GM19467 (cell line): ENCODE measurements around the gene PLSCR3.
"Not testable (repeated sequence)": the region's sequence is repeated elsewhere in the genome, so short reads cannot be mapped to it uniquely, and the experiment has no call there.

Experiments used
- ATAC-seq: cut with Tn5 transposase; IDR thresholded peaks from one replicate; pipeline ENCODE4 v1.9.1; 2021; ENCODE audit warnings: mild to moderate bottlenecking, moderate library complexity; ENCODE audit not compliant: unreplicated experiment

Gene PLSCR3

DNA sequence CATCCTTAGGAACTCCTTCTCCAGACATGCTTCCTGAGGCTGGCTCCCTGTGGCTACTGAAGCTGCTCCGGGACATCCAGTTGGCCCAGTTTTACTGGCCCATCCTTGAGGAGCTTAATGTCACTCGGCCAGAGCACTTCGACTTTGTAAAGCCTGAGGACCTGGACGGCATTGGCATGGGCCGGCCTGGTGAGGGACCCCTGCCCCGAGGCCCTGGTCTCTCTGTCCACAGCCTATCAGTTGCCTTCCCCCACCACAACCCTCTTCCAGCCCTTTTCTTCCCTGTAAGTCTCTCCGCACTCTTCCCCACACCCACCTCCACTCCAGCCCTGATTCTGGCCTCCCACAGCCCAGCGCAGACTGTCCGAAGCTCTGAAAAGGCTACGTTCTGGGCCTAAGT is 11.4 kb downstream of the PLSCR3 start:
- no peak for ATAC-seq

DNA sequence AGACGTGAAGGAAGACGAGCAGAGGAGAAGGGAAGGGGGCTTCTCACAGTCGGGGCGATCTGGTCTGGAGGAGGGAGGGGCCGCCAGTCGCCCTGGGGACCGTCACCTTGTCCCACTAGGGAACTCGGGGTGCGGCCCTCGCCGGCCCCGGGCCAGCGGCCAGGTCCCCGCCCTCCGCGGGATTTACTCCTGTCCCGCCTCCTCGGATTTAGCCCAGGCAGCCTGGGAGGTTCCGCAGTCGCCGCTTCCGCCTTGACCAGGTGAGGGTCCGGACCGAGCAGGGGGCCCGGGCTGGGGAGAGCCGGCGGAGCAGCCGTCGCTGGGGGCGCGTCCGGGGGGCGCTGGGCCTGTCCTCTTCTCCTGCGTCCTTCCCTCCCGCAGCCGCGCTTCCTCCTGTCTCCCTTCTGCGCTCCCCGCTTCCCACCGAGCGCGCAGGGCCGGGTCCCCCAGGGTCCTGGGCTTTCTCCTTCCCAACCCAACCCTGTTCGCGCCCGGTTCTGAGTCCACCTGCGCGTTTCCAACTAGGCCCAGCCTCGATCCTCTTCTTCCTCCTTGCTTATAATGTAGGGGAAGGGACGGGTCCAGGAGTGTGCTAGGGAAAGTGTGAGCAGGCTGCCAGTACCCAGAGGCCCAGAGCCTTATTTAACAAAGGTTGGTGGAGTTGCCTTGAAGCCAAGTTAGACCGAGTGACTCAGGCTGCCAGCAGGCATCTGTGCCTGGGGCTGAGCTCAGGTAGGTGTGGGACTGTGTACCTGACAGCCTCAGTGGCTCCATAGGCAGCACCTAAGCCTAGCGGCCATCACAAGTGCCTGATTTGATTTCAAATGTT is 13.3 kb downstream of the PLSCR3 start, which contains the start of gene TNK1:
TSS of gene TNK1 (plus strand) at position 235 of the 829 bp plus-strand sequence. CDS start 1,838 bp downstream, outside the sequence.
- no peak for ATAC-seq

DNA sequence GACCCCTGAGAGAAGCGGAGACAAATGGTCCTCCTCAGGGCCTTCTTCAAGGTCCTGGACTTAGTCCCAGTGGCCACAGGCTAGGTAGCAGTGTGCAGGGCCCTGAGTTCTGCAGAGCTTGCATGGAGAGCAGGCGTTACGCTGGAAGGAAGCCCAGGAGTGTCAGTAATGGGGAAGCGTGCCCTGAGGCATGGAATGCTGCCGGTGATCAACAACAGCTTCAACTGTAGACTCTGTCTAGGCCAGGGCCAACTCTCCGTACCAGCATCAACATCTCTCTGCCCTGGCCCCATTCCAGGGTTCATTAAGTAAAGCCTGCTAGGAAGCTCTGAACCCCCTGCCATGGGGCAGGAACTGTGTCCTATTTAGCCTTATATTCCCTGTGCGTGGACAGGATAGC is 14.0 kb downstream of the PLSCR3 start:
- ATAC-seq = no peak

DNA sequence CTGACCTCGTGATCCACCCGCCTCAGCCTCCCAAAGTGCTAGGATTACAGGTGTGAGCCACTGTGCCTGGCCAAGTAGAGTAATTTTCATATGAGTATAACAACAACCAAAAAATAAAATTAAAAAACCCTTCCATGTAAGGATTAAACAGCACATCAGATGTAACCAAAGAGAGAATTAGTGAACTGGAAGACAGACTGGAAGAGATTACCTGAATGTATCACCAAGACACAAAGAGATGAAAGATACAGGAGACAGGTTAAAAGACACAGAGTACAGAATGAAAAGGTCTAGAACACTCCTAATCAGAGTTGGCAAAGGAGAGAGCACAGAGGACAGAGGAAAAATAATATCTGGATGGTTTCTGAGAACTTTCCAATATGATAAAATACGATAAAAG is 15.2 kb downstream of the PLSCR3 start:
- no peak for ATAC-seq

DNA sequence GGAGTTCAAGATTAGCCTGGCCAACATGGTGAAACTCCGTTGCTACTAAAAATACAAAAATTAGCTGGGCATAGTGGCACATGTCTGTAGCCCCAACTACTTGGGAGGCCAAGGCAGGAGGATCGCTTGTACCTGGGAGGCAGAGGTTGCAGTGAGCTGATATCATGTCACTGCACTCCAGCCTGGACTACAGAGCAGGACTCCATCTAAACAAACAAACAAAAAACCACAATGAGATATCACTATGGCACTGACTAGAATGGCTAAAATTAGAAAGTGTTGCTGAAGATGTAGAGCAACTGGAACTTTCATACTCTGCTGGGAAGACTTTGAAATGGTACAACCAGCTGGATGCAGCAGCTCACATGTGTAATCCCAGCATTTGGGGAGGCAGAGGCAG is 20.0 kb downstream of the PLSCR3 start:
- ATAC-seq = no peak

DNA sequence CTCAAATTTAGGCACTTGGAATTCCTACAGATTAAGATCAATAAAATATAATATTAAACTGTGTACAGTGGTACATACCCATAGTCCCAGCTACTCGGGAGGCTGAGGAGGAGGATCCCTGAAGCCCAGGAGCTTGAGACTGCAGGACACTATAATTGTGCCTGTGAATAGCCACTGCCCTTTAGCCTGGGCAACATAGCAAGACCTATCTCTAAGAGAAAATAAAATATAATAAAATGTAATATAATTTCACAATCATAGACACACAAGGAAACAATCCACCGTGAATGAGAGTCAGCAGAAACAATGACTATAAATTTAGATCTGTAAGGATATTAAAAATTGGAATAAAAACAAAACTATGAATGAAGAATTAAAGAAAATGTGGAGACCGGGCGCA is 23.5 kb downstream of the PLSCR3 start:
- ATAC-seq = no peak

DNA sequence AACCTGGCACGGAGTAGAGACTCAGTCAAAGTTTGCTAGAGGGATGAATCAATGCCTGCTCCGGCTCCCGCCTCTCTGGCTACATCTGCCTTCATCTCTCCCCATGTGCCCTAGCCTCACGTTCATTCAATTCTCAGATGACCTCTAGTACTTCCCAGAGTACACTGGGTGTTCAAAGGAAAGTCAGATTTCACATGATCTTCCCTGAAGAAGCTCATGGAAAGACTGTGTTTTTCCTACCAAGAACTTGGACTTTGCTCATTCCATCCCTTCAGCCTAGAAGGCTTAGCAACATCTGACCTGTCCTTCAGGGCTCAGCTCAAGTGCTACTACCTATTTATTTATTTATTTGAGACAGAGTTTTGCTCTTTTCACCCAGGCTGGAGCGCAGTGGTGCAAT is 24.5 kb downstream of the PLSCR3 start:
- no peak for ATAC-seq

DNA sequence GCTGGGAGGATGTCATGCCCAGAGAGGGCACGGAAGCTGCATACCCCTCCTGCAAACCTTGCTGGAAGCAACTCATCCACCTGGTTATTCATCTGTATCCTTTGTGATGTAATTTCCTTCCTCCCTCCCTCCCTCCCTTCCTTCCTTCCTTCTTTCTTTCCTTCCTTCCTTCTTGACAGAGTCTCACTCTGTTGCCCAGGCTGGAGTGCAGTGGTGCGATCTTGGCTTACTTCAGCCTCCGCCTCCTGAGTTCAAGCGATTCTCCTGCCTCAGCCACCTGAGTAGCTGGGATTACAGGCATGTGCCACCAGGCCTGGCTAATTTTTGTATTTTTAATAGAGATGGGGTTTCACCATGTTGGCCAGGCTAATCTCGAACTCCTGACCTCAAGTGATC is 25.7 kb downstream of the PLSCR3 start:
- ATAC-seq = not testable (repeated sequence)

DNA sequence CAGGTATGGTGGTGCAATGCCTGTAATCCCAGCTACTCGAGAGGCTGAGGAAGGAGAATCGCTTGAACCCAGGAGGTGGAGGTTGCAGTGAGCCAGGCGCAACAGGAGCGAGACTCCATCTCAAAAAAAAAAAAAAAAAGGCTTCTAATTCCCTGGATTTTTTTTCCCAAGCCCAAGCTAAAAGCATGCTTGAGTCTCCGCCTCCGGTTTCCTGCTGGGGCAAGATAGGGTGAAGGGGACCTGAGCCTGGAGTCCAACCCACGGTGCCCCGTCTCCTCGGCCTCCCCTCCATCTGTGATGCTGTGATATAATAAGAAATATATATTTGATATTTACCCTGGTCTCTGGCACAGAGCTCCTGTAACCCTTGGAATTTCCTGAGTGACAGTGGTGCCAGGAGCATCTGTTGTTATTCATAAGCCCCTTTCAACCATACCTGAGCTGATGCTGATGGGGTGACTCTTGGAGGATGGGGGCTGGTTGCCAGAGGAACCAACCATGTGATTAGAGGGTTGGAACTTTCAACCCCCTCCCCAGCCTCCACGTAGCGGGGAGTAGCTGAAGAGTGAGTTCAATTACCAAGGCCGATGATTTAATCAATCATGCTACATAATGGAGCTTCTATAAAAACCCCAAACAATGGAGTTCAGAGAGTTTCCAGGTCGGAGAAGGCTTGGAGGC is 26.3 kb downstream of the PLSCR3 start:
- ATAC-seq = no peak

DNA sequence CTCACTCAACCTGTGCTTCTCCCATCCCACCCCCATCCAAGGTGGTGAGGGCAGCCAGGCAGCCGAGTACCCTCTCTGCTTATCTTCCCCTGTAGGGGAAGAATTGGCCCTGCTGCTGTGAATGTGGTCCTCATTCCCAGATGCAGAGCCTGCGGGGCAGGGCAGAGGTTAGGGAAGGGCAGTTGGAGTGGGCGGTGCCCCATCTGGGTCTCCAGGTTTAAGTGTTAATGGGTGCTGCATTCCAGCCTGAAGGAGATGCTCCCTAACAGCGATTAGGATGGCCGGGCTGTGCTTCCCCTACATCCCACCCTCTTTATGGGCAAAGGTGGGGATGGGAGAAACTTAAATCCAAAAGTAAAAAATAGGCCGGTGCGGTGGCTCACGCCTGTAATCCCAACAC is 27.2 kb downstream of the PLSCR3 start:
- no peak for ATAC-seq

DNA sequence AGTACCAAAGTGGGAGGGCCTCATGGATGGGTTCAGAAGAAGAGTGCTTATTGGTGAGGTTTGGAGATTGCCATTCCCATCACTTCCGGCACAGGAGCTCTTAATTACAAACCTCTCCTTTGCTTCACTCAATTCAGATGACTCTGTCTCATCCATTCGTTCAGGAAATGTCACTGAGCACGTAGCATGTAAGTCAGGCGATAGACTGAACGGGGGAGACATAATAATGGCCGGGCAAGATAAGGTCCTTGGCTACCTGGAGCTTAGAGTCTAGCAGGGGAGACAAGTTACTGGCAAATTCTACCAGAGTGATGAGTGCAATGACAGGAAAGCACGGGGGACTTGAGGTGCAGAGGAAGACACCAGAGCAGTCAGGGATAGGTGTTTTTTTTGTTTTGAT is 28.4 kb downstream of the PLSCR3 start:
- ATAC-seq = not testable (repeated sequence)

DNA sequence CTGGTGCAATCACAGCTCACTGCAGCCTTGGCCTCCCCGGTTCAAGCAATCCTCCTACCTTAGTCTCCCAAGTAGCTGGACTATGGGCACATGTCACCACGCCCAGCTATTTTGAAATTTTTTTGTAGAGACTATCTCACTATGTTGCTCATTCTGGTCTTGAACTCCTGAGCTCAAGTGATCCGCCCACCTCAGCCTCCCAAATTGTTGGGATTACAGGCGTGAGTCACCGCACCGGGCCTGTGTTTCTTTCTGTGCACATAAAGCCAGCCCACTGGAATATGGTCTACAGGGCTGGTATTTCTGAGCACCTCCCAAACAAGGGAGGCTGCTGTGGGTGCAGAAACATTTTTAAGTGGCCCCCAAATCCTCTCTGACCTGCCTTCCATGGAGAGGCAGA is 31.0 kb downstream of the PLSCR3 start:
- ATAC-seq = no peak

DNA sequence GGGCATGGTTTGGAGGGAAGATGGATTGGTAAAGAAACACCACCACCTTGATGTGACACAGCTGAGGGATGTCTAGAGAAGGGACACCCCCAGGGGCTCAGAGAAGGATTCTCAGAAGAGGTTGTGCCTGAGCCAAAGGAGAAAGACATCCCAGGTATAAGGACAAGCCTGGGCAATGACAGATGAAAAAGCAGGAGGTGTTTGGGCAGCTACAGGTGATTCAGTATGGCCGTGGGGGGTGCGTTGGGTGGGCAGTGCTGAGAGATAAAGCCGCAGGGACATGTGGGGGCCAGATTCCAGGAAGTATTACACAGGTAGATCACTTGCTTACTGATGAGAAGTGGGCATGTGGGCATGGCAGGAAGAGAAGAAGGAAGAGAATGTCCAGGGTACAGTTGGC is 32.4 kb downstream of the PLSCR3 start:
- no peak for ATAC-seq

DNA sequence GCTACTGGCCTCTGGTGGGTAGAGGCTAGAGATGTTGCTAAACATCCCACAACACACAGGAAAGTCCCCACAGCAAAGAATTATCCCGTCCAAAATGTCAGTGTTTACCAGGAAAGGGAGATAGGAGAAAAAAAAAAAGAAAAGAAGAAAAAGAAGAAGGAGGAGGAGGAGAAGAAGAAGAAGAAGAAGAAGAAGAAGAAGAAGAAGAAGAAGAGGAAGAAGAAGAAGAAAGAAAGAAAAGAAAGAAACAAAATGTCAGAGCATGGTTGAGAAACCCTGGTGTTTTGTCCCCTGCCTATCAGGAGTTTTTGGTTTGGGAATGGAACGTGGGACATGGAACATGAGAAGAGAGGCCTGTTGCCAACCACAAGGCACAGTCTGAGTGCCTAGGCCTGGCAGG is 36.9 kb downstream of the PLSCR3 start:
- no peak for ATAC-seq

DNA sequence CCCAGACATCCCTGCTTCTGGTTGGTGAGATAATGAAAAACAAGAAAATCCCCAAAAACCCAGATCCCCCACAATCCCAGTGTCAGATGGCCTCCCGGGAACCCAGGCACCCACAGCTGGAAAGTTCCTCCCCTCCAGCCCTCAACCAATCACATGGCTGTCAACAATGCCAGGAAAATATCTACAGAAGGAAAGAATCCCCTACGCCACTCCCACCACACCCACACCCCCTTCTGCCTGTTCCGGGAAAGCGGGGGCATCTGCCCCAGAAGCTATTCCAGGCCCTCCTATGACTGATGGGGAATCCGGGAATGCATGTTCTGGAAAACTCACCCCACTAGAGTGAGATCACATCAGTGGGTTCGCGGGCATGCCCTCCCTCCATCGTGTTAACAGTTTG is 37.6 kb downstream of the PLSCR3 start:
- ATAC-seq = no peak

DNA sequence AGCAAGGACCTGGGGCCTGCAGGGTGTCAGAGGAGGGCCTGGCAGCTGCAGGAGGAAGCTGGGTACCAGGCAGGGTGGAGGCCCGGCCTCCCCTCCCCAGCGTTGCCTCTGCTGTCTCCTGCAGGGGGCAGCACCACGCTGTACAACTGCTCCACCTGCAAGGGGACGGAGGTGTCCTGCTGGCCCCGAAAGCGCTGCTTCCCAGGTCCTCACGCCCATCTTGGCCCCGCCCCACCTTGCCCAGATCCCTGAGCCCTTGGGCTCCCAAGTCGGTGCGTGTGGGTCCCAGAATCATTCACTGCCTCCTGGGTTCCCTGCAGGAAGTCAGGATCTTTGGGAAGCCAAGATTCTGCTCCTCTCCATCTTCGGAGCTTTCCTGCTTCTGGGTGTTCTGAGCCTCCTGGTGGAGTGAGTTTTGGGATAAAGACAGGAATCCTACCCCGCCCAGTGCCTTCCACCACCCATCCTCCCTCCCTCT is 38.2 kb downstream of the PLSCR3 start:
- ATAC-seq = no peak

DNA sequence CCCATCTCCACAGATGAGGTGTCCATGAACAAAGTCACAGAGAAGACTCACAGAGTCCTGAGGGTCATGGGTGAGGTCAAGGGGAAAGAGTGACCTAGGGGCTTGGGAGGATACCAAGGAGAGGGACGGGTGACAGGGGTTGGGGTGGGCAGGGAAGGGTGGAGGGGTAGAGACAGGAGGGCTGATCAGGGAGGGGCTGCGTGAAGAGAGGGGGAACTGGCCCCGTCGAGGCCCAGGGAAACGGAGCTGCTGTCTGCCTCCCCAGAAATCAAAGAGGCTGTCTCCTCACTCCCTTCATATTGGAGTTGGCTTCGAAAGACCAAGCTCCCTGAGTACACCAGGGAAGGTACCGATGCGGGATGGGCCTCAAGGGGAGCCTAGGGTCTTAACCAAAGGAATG is 38.8 kb downstream of the PLSCR3 start:
- no peak for ATAC-seq

DNA sequence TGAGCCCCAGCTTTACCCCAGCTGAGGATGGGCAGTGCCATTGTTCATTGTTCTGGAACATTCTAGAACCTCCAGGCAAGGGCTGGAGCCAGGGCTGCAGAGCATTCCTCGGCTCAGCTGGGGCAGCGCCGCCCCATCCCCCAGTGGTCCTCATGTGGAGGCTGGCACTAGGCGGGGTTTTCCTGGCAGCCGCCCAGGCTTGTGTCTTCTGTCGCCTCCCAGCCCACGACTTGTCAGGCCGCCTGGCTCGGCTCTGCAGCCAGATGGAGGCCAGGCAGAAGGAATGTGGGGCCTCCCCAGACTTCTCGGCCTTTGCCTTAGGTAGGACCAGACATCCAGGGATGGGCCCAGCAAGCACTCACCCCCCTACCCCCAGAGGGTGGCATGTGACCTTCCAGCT is 39.3 kb downstream of the PLSCR3 start, which contains the start of gene TMEM95:
TSS of gene TMEM95 (plus strand) at position 104 of the 400 bp plus-strand sequence. CDS start at position 153, 49 bp downstream.
- ATAC-seq = no peak

DNA sequence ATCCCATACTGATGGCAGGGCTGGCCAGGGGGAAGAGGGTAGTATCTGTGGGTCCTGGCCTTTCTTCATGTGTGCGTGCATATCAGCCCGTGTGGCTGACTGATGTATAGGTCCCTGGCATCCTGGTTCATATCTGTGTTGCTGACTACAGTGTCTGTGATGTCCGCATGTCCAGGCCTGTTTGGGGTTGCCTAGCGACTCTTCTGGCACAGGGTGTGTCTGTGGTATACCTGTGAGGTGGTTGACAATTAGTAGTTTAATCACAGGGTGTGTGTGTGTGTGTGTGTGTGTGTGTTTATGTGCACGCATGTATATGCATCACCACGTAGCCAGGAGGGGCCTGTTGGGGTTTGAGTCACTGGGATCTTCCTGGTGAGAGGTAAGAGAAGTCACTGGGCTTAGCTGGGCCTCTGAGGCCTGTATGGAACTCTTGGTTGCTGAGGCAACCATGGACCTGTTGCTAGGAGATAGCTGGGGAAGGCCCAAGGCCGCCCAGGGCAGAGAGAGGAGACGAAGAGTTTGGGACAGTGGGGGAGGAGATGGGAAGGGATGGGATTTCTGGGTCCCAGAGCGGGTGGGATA is 40.0 kb downstream of the PLSCR3 start:
- no peak for ATAC-seq

DNA sequence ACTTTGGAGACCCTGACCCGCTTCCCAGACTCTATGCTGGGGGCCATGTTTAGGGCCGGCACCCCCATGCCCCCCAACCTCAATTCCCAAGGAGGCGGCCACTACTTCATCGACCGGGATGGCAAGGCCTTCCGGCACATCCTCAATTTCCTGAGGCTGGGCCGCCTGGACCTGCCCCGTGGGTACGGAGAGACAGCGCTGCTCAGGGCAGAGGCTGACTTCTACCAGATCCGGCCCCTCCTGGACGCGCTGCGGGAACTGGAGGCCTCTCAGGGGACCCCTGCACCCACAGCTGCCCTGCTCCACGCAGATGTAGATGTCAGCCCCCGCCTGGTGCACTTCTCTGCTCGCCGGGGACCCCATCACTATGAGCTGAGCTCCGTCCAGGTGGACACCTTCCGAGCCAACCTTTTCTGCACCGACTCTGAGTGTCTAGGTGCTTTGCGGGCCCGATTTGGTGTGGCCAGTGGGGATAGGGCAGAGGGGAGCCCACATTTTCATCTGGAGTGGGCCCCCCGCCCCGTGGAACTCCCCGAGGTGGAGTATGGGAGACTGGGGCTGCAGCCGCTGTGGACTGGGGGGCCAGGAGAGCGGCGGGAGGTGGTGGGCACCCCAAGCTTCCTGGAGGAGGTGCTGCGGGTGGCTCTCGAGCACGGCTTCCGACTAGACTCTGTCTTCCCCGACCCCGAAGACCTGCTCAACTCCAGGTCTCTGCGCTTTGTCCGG is 41.3 kb downstream of the PLSCR3 start:
- no peak for ATAC-seq

DNA sequence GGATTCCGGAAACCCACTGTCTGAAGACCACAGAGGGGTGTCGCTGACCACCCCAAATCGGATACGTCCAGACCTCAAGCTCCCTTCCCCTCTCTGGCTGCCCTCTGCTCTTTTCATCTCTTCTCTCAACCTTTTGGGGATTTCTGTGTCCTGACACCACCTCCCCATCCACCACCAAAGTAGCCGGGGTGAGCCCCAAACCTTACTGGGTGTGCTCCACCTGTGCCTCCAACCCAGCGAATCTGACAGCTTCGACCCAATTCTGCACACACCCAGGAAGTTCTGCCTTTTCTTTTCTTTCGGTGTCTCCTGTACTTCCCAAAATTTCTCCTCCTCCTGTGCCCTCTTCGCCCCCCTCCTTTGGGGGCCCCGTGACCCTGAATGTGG is 41.8 kb downstream of the PLSCR3 start:
- ATAC-seq = no peak
